ENCODE results near the gene PSMG4.

DNA sequence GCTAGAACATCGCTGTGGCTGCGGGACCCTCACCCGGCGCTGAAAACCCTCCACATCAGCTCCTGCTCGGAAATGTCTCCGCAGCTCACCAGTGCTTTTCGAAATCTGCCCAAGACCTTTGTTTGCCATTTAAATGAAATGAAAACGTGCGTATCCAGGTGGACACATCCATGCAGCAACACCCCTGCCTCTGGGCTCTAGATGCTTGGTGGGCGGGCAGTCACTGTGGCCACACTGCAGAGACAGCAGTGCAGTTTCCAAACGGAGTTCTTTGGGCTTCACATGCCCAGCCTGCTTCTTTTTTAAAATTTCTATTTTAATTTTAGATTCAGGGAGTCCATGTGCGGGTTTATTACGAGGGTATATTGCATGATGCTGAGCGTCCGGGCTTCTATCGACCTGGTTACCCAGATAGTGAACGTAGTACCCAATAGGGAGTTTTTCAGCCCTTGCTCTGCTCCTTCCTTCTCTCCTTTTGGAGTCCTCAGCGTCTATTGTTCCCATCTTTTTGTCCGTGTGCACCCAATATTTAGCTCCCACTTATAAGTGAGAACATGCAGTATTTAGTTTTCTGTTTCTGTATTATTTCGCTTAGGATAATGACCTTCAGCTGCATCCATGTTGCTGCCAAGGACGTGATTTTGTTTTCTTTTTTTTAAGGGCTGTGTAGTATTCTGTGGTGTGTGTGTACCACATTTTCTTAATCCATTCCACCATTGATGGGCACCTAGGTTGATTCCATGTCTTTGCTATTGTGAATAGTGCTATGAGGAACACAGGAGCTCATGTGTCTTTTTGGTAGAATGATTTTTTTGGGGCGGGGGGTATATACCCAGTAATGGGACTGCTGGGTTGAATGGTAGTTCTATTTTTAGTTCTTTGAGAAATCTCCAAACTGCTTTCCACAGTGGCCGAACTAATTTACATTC, 26.5 kb upstream of the PSMG4 start:
- TF ChIP-seq, protein P1, sequence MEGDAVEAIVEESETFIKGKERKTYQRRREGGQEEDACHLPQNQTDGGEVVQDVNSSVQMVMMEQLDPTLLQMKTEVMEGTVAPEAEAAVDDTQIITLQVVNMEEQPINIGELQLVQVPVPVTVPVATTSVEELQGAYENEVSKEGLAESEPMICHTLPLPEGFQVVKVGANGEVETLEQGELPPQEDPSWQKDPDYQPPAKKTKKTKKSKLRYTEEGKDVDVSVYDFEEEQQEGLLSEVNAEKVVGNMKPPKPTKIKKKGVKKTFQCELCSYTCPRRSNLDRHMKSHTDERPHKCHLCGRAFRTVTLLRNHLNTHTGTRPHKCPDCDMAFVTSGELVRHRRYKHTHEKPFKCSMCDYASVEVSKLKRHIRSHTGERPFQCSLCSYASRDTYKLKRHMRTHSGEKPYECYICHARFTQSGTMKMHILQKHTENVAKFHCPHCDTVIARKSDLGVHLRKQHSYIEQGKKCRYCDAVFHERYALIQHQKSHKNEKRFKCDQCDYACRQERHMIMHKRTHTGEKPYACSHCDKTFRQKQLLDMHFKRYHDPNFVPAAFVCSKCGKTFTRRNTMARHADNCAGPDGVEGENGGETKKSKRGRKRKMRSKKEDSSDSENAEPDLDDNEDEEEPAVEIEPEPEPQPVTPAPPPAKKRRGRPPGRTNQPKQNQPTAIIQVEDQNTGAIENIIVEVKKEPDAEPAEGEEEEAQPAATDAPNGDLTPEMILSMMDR (IDR thresholded peaks at IDR 0.05): no peak
- TF ChIP-seq POLR2A (IDR thresholded peaks at IDR 0.05) (no peak), POLR2AphosphoS5 (IDR thresholded peaks at IDR 0.05; ENCODE audit: insufficient read depth in 1 of 2, low read depth in 1 of 2) (no peak)
